ENCODE results near the gene ANXA4.

The ANXA4 gene

DNA sequence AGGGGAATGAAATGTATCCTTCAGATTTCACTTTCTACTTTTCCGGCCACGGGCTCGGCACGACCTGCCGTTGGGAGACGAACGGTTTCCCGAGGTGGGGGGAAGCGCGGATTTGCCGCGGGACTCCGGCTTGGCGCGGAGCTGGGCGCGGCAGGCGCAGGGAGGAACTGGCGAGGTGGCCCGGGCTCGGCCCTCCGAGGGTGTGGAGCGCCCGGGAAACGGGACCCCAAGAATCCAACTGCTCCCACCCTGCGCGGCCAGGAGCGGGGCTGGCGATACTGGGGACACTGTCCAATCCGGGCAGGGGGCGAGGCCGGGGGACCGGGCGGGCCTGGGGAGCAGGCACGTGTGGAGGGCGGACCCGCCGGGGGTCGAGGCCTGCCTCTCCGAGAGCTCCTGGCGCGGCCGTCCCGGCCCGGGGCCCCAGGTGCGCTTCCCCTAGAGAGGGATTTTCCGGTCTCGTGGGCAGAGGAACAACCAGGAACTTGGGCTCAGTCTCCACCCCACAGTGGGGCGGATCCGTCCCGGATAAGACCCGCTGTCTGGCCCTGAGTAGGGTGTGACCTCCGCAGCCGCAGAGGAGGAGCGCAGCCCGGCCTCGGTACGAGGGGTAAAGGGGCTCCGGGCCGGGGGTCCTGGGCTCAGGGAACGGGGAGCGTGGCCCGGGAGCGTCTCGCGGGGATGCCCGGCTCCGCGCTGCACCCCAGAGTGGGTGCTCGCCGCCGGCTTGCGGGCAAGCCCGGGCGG is at the start of gene ANXA4:
Gene ANXA4, plus strand, starts transcription at position 560 of the 747 bp plus-strand sequence. CDS start 39,432 bp downstream, outside the sequence.
- peak; percentile 20 to 44 for DNase-seq (ENCODE audit: low read depth in 1 of 2, low spot score in 1 of 2)

DNA sequence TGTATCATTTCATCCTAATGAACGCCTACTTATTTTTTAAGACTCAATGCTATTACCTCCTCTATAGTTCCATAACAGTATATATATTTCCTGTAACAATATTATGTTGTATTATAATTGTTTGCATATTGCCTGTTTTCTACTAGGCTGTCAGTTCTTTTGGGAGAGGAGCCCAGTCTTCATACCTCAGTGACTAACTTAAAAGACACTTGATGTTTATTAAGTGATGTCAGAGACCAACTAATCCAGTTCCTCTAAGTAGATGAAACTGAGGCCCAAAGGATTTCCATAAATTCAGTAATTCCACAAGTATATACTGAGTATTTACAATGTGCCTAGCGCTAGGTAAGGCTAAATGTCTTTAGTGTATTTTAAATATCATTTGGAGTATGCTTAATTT is 49.5 kb upstream of the ANXA4 start:
- DNase-seq (ENCODE audit: low read depth in 1 of 2, low spot score in 1 of 2), result no peak

DNA sequence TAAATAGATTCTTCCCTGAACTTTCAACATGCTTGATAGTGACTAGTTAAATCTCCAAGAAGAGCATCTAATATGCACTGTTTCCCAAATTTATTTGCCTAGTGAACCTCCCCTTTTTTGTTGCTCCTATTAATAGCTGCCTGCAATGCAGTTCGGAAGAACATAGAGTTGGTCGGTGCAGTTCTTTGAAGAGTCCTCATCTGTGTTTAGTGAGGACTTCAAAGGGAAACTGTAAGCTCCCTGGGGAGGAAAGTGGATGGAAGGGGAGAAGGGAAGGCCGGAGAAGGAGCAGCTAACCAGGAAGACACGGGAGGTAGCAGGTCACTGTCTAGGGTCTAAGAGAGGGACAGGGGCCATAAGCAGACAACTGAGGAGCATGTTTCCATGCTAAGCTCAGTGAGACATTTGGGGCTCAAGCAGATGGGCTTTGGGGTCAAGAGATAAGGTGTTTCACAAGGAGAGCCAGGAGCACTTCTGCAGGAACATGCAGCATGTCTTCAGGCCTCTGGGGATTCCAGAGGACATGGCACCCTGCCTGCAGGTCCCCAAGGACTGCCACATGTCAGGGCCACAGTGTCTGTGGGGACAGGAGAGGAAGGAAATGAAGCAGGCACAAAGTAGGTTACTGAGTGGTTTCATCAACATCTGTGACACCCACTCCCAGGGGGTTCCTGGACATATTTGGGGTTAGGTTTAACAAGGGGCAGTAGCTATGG is 48.7 kb upstream of the ANXA4 start:
- peak in 1 of 2 donors; percentile 6 for DNase-seq (ENCODE audit: low read depth in 1 of 2, low spot score in 1 of 2)

DNA sequence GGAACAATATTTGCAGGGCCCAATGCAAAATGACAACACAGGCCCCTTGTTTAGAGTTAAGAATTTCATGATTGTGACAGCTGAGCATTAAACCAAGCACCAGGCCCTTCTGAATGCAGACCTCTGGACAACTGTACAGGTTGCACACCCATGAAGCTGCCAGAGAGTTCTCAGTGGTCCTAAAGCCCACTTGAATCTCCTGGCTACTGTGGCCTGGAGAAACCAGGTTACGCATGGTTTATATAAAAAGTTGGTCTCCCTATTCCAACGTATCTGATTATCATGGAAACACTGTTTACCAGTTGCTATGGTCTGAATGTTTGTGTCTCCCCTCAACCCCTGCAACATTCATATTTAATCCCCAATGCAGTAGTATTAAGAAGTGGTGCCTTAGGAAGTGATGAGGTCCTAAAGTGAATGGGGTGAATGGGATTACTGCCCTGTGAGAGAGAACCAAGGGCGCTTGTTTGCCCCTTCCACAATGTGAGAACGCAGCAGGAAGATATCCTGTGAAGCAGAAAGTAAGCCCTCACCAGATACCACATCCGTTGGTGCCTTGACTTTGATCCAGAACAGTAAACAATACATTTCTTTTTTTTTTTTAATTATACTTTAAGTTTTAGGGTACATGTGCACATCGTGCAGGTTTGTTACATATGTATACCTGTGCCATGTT is 48.0 kb upstream of the ANXA4 start:
- no peak for DNase-seq (ENCODE audit: low read depth in 1 of 2, low spot score in 1 of 2)

DNA sequence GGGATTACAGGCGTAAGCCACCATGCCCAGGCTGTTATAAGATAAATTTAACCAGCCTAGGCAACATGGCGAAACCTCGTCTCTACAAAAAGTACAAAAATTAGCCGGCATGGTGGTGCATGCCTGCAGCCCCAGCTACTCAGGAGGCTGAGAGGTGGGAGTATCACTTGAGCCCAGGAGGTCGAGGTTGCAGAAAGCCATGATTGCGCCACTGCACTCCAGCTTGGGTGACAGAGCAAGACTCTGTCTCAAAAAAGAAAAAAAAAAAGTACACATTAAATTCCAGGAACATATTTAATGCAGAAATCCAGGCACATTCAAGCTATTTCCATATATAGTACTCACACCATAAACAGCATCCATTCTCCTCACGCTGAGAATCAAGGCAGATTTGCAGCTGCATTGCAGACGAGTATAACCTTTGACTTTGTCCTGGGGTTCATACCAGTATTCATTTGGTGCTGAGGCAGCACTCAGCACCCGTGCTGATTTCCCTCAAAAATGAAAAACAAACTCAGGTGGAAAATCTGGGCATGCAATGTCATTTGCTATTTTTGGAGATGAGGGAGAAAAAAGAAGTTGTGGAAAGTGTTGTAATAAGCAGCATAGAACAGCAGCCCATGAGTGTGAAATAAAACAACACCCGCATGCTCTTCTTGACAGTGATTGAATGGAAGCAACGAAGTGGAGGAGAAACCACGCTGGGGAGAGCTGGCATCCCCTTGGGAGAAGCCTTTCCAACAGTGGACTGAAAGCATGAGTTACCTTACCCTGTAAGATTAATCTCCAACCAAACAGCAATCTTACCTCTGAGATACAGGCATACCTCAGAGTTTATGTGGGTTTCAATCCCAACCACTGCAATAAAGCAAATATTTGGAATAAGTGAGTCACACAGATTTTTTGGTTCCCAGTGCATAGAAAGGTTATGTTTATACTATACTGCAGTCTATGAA is 46.8 kb upstream of the ANXA4 start:
- DNase-seq (ENCODE audit: low read depth in 1 of 2, low spot score in 1 of 2), result no peak

DNA sequence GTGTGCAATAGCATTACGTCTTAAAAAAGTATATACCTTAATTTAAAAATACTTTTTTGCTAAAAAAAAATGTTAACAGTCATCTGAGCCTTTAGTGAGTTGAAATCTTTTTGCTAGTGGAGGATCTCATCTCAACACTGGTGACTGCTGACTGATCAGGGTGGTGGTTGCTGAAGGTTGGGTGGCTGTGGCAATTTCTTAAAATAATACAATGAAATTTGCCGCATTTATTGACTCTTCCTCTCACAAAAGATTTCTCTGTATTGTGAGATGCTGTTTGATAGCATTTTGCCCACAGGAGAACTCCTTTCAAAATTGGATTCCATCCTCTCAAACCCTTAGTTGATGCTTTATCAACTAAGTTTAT is 46.1 kb upstream of the ANXA4 start:
- DNase-seq (ENCODE audit: low read depth in 1 of 2, low spot score in 1 of 2), result no peak

DNA sequence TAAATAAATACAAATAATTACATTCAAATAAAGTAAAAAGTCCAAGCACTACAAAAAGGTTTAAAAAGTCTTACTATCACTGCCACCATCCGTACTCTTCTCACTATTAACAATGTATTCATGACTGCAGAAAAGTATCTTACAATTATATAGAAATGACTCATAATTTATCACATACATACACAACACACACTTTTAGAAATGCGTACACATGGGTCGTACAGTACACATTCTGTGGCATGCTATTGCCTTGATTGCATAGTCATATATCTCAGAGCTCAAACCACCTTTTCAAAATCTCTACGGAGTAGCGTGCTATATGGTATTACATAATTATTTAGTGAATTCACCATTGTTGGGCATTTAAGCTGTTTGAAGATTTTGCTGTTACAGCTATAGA is 41.6 kb upstream of the ANXA4 start:
- DNase-seq (ENCODE audit: low read depth in 1 of 2, low spot score in 1 of 2), result no peak

DNA sequence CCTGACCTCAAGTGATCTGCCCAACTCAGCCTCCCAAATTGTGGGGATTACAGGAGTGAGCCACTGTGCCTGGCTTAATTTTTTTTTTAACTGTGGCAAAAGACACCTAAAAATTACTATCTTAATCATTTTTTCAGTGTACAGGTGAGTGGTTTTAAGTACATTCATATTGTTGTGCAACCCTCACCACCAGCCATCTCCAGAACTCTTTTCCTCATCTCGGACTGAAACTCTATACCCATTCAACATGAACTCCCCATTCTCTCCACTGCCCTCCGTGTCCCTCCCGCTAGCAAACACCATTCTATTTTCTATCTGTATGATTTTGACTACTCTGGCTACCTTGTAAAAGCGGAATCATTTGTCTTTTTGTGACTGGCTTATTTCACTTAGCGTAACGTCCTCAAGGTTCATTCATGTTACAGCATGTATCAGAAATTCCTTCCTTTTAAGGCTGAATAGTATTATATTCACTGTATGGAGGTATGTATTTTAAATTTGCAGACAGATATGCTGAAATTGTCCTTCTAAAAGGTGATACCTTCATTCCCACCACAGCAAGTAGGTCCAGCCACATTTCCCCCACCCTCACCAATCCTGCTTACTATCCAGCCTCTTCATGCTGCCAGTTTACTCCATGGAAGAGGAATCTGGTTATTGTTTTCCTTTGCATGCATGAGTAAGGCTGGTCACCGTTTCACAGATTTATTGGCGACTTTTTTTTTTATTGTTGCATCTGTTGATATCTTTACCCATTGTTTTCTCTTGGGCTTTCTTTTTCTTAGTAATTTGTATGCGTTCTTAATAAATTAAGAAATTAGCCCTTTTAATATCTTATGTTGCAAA is 40.6 kb upstream of the ANXA4 start:
- no peak for DNase-seq (ENCODE audit: low read depth in 1 of 2, low spot score in 1 of 2)

DNA sequence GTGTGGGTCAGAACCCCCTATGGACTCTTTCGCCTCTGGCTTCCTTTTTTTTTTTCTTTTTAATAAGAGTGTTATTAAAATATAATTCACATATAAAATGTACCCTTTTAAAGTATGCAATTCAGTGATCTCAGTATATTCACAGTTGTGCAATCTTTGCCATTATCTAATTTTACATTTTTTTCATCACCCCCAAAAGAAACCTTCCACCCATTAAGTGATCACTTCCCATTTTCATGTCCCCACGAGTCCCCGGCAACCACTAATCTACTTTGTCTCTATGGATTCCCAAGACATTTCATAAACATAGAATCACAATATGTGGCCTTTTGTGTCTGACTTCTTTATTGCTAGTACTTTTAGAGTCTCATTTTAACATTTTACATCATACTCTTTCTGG is 38.7 kb upstream of the ANXA4 start:
- DNase-seq (ENCODE audit: low read depth in 1 of 2, low spot score in 1 of 2), result no peak

DNA sequence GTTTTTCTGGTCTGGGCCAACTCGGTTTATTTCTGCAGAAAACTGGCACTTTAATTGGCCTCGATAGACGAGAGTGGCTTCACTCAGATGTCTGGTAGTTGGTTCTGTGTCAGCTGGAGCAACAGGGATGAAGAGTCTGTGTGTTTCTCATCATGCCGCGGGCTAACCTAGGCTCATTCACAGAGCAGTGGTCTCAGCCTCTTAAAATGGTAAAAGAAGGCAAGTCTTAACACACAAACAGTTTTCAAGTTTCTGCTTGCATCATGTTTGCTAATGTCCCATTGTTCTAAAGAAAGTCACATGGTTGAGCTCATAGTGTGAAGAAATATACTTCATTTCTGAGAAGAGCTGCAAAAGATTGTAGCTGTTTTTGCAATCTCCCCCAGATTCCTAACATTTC is 37.5 kb upstream of the ANXA4 start:
- DNase-seq (ENCODE audit: low read depth in 1 of 2, low spot score in 1 of 2), result no peak

DNA sequence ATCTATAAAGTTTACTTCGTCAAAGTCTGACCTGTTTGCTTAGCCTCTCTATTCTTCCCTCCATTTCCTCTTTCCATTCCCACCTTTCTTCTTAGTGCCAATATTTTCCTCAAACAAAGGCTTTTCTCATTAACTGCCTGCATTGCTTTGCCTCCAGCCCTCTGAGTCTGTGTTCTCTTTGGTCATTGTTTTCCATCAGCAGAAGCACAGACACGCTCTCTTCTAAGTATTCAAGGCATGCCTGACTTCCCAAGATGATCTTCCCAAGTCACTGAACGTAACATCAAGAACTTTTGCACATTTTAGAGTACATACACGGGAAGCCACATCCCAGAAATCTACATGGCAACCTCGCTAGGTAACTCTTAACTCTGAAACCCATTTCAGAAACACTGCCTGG is 32.6 kb upstream of the ANXA4 start:
- no peak for DNase-seq (ENCODE audit: low read depth in 1 of 2, low spot score in 1 of 2)

DNA sequence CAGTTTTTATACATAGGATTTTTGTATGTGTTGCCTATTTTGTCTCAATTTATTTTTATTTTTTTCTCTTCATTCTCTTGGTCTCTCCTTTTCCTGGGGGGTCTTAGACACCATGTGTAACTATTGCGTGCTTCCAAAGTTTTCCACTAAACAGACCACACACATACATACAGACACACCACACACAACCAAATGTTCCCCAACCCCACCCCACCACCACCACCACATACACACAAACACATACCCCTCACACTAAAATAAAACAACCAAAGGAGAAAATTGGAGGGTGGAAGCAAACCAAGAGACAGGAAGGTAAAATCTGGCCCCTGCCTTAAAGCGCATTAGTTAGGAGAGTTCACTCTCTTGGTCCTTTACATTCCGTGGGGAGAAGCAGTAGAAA is 30.0 kb upstream of the ANXA4 start:
- no peak for DNase-seq (ENCODE audit: low read depth in 1 of 2, low spot score in 1 of 2)

DNA sequence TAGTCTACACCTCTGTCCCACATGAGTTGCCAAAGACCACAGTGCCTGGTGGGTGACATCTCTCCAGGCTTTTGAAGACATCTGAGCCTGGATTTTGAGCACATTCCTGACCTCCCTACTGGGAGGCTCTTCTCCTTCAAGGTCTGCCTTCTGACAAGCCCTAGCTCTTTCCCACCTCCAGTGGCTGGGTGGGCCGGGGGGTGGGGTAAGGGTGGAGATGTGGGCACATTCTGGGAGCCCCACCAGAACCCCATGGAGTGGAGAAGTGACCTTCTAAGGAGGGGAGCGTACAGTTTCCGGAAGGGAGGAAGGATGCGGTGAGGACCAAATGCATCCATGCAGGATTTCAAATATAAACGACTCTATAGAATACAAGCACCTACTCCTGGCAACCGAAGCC is 27.9 kb upstream of the ANXA4 start:
- DNase-seq (ENCODE audit: low read depth in 1 of 2, low spot score in 1 of 2), result no peak

DNA sequence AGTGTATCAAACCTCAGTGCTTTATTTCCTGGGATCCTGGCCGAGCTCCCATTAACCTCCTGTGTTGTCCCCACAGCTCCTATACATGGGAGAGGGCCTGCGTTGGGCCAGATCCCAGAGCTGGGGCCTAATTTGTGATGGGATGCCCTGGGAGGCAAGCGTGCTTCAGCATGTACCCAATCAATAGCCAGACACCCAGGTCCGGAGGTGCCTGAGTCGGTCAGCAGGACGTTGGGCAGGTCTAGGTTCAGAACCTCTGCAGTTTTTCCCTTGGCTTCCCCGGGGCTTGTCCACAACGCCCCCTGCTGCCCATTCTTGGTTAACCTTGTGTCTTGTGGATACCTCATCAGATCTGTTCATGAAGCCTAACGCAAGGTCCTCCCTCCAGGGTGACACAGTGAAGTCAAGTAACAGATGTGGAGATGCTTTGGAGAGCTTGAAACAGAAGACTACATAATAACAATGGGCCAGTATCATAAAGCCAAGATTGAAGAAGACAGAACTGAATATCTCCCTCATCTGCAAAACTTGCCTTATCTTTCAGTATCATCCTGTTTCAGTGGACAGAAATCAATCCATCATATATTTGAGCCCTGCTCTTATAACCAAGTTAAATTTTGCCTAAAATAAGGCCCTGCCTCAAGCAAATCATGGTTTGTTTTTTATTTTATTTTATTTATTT is 27.3 kb upstream of the ANXA4 start:
- peak; percentile 76 to 79 for DNase-seq (ENCODE audit: low read depth in 1 of 2, low spot score in 1 of 2)

DNA sequence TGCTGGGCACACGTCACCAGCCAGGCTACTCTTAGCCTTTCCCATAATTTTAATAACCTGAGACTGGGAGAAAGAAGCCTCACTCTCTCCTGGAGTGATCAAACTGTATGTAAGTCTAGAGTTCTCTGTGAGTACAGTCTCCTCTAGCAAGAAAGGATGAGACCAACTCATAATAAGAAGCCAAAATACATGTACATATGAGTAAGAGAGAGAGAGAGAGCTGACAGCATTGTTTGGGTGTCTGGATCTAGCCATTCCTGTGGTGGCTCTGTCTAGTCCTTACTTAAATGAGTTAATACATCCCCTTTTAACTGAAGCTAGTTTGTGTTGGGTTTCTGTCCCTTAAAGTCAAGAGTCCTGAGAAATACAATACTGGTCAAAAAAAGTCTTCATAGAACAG is 26.0 kb upstream of the ANXA4 start:
- DNase-seq (ENCODE audit: low read depth in 1 of 2, low spot score in 1 of 2), result no peak

DNA sequence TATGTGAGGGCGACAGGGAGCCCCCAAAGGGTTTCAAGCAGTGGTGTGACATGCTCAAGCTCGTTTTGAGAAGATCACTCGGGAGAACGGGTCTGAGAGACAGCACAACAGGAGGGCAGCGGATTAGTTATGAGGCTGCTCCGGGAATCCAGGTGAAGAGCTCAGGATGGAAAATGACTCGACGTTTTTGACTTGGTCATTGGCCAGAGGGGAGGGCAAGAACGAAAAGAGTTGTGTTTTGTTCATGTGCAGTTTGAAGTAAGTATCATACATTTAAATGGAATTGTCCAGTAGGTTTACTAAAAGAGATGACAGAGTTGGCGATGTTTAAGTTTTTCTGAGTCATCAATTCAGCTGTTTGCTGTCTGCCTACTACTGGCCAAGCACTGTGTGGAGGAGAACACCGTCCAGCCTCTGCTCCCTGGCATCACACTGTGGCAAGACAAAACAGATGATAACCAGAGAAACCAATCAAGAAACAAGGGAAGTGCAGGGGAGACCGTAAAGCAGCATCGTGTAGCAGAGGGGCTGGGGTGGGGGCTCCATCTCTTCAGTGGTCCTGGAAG is 25.3 kb upstream of the ANXA4 start:
- DNase-seq (ENCODE audit: low read depth in 1 of 2, low spot score in 1 of 2), result no peak

DNA sequence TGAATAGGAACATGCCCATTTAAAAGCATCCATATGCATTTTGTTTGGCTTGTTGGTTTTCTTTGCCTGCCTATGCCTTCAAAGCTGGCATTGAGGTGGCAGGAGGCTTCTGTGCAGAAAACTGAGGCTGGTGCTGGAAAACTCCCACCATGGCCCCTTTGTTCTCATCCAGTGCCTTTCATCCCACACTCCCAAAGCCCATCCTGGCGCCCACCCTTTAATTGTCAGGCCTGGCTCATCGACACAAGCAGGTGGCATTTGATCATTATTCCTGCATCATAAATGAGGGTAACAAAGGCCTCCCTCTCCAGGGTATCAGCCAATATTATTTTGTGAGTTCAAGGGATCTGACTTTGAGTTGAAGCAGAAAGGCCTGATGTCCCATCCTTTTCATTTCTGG is 24.7 kb upstream of the ANXA4 start:
- DNase-seq (ENCODE audit: low read depth in 1 of 2, low spot score in 1 of 2), result no peak

DNA sequence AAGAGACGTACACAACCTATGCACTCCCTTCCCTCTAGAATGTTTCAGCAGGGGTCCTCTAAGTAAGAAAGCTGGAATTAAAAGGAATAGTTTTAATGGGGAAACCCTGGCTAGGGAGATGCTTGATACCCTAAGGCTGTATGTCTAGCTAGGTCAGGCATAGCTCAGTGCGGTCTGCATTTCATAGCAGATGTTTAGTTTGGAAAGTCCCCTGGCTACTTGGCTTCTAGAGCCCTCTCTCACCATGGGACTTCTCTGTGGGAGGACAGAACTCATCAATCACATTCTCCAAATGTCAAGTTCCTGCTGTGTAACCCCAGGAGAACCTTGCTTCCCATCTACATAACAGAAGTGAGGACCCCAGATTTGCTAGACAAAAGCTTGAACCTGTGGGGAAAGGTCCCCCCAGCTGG is 24.1 kb upstream of the ANXA4 start:
- no peak for DNase-seq (ENCODE audit: low read depth in 1 of 2, low spot score in 1 of 2)

DNA sequence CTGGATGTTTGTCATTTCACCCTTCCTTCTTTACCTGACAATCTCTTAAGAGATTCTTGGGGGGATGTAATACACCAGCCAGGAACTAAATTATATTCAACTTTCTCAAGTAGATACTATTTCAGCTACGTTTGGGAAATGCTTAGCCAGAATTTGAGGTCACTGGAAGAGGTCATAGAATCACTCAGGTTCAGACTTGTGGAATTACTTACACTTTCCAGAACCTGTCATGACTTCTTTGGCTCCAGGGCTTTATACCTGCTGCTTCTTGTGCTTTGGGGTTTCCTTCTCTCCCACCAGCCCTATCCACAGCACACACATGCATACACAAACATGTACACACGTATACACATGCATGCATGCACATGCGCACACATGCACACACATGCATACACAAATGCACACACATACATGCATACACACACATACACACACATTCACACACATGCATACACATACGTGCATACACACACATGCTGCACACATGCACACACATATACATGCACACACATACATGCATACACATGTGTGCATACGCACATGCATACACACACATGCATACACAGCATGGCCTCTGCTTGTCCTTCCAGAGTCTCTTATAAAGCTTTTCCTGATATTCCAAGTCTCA is 23.5 kb upstream of the ANXA4 start:
- DNase-seq (ENCODE audit: low read depth in 1 of 2, low spot score in 1 of 2), result no peak

Measured in activated T-helper 1 cell treated with anti-CD3 and anti-CD28 coated beads, Interleukin-2, amount 50 U/mL, for 16 hours (primary cell).